ENCODE measurements around the gene PBX1. TPM values are rescaled to one million over a fixed set of nuclear protein-coding genes. Genes with fewer than 3 reads are reported as not detected.

The PBX1 gene
- total and polyA plus RNA-seq, 2 experiments from 2014 or later, result 14.8 to 61.6 TPM

DNA sequence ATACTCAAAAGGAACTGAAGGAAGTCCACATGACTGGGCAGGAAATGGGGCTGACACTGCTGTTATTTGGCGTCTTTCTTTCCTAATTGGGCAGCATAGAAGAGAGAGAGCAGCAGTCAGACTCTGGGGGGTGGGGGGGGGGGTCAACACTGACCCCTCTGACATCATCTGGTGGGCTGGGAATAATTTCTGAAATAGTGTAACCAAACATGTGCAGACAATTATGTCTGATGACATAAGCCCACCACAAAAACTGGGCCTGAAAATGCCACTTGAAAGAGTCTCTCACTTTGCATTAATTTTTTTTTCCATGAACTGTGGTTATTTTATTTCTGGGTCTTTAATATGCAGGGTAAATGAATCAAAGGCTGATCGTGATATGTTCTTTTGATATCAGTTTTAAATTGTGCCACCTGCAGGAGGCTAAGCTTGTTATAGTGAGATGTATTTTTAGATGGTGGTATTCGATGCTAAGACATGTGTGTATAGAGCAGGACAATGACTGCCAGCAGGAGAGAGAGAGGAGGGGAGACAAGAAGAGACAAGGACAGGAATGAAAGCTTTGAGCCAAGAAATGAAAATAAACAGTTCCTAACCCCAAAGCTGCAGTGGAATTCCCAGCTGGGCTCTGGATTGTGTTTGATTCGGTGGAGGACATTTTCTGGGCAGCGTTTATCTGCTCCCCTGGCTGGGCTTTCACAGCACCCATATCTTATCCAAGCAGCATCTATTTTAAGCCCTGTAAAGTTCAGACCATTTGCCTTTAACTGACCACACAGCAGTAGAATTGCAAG is 264.7 kb downstream of the PBX1 start:
- H3K4me1 ChIP-seq (ENCODE audit: insufficient read depth), result peaks cover 12% of the 10 kb centered on the region
- H2AFZ ChIP-seq, result no peak overlapping the region
- WGBS (ENCODE audit: low lambda C conversion rate, missing lambda C conversion rate), result 52% methylated on average over 5 of the region's 5 CpGs
- H3K9me3 ChIP-seq (ENCODE audit: low read depth), result no peaks in the 10 kb centered on the region
- no peaks in the 10 kb centered on the region for H3K9me2 ChIP-seq (replicated peaks; ENCODE audit: insufficient read depth)
- H3K27me3 ChIP-seq, result no peaks in the 10 kb centered on the region
- H3K36me3 ChIP-seq (replicated peaks; ENCODE audit: insufficient read depth, low read depth), result no peaks in the 10 kb centered on the region
- no peak overlapping the region for H3K4me2 ChIP-seq
- DNase-seq (ENCODE audit: low spot score), result peak; percentile 8
- TF ChIP-seq EZH2phosphoT487 (IDR thresholded peaks at IDR 0.05; ENCODE audit: low read depth, severe bottlenecking, unreplicated experiment) (no peak), EZH2 (IDR thresholded peaks at IDR 0.05; ENCODE audit: borderline replicate concordance) (no peak), CTCF (IDR thresholded peaks at IDR 0.05; ENCODE audit: poor library complexity) (no peak)
- no peak overlapping the region for H3K4me3 ChIP-seq
- peaks cover 4% of the 10 kb centered on the region for H4K20me1 ChIP-seq (ENCODE audit: insufficient read depth, poor library complexity, severe bottlenecking)
- H3K27ac ChIP-seq, result peak overlapping the region; percentile 50
- H3K79me2 ChIP-seq, result no peaks in the 10 kb centered on the region

- H3K9me3 ChIP-seq (ENCODE audit: low read depth), result no peaks in the 10 kb centered on the region
- no peak overlapping the region for H3K4me2 ChIP-seq
- no peaks in the 10 kb centered on the region for H3K79me2 ChIP-seq
- no peak overlapping the region for H3K27ac ChIP-seq
- TF ChIP-seq EZH2phosphoT487 (IDR thresholded peaks at IDR 0.05; ENCODE audit: low read depth, severe bottlenecking, unreplicated experiment) (no peak), CTCF (IDR thresholded peaks at IDR 0.05; ENCODE audit: poor library complexity) (no peak), EZH2 (IDR thresholded peaks at IDR 0.05; ENCODE audit: borderline replicate concordance) (no peak)
- no peak for DNase-seq (ENCODE audit: low spot score)
- H3K4me1 ChIP-seq (ENCODE audit: insufficient read depth), result peaks cover 12% of the 10 kb centered on the region
- no peak overlapping the region for H3K4me3 ChIP-seq
- H3K27me3 ChIP-seq, result no peaks in the 10 kb centered on the region
- no peaks in the 10 kb centered on the region for H3K9me2 ChIP-seq (replicated peaks; ENCODE audit: insufficient read depth)
- no peak overlapping the region for H2AFZ ChIP-seq
- no peaks in the 10 kb centered on the region for H3K36me3 ChIP-seq (replicated peaks; ENCODE audit: insufficient read depth, low read depth)
- H4K20me1 ChIP-seq (ENCODE audit: insufficient read depth, poor library complexity, severe bottlenecking), result peaks cover 4% of the 10 kb centered on the region
Measured at GRCh38 chr1:164824542-164824941, 265.6 kb downstream of the PBX1 start.

DNA sequence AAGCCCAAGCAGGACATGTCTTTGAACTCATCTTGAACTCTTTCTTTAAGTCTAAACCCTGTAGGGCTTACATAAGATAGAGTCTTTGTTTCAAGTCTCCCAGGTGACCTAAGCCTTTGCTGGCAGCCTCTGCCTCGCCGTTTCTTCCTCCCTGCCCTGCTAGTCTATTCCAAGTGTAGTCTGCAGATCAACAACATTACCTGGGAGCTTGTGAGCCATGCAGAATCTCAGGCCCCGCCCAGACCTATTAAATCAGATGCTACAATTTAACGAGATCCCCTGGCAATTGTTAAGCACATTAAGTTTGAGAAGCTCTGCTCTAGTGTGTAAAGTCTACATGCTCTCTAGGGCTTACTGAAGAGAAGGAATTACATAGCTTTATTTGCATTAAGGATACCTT is 271.6 kb downstream of the PBX1 start:
- no peaks in the 10 kb centered on the region for H3K79me2 ChIP-seq
- TF ChIP-seq EZH2 (IDR thresholded peaks at IDR 0.05; ENCODE audit: borderline replicate concordance) (no peak), EZH2phosphoT487 (IDR thresholded peaks at IDR 0.05; ENCODE audit: low read depth, severe bottlenecking, unreplicated experiment) (no peak)
- peak; percentile 8 for DNase-seq (ENCODE audit: low spot score)
- no peaks in the 10 kb centered on the region for H3K36me3 ChIP-seq (replicated peaks; ENCODE audit: insufficient read depth, low read depth)
- no peak overlapping the region for H3K4me3 ChIP-seq
- no peaks in the 10 kb centered on the region for H3K9me2 ChIP-seq (replicated peaks; ENCODE audit: insufficient read depth)
- H4K20me1 ChIP-seq (ENCODE audit: insufficient read depth, poor library complexity, severe bottlenecking), result no peaks in the 10 kb centered on the region
- WGBS (ENCODE audit: low lambda C conversion rate, missing lambda C conversion rate), result 64% methylated on average over 4 of the region's 4 CpGs
- no peak overlapping the region for H2AFZ ChIP-seq
- H3K4me1 ChIP-seq (ENCODE audit: insufficient read depth), result no peaks in the 10 kb centered on the region
- H3K9me3 ChIP-seq (ENCODE audit: low read depth), result no peaks in the 10 kb centered on the region
- H3K27ac ChIP-seq, result no peak overlapping the region
- no peak overlapping the region for H3K4me2 ChIP-seq
- no peaks in the 10 kb centered on the region for H3K27me3 ChIP-seq

DNA sequence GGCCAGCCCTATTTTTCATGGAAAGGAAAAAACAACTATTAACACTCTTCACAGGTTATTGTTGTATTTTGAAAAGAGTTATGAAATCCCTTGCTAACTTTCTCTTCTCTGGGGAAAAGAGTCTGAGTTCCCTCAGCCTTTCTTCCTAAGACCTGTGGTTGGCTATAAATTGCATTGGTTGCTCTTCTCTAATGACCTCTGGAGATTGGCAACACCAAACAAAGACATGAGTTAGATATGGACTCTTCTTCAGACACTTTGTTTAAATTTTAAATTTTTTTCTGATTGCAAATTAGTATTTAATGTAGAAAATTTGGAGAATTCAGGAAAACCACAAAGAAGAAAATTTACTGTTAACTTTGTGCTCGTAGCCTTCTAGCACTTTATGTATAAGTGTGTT is 275.7 kb downstream of the PBX1 start:
- H3K4me3 ChIP-seq, result no peak overlapping the region
- 0% methylated on average over 1 of the region's 1 CpG for WGBS (ENCODE audit: low lambda C conversion rate, missing lambda C conversion rate)
- H3K9me3 ChIP-seq (ENCODE audit: low read depth), result no peaks in the 10 kb centered on the region
- H3K79me2 ChIP-seq, result no peaks in the 10 kb centered on the region
- DNase-seq (ENCODE audit: low spot score), result no peak
- H3K36me3 ChIP-seq (replicated peaks; ENCODE audit: insufficient read depth, low read depth), result no peaks in the 10 kb centered on the region
- no peaks in the 10 kb centered on the region for H4K20me1 ChIP-seq (ENCODE audit: insufficient read depth, poor library complexity, severe bottlenecking)
- H3K4me1 ChIP-seq (ENCODE audit: insufficient read depth), result no peaks in the 10 kb centered on the region
- no peak for TF ChIP-seq EZH2 (IDR thresholded peaks at IDR 0.05; ENCODE audit: borderline replicate concordance)
- H3K9me2 ChIP-seq (replicated peaks; ENCODE audit: insufficient read depth), result no peaks in the 10 kb centered on the region
- H2AFZ ChIP-seq, result no peak overlapping the region
- no peaks in the 10 kb centered on the region for H3K27me3 ChIP-seq
- no peak overlapping the region for H3K27ac ChIP-seq
- no peak overlapping the region for H3K4me2 ChIP-seq
